Measurements from ENCODE around the gene GAL3ST1. TPM values are rescaled to one million over a fixed set of nuclear protein-coding genes. Genes with fewer than 3 reads are reported as not detected.

GAL3ST1 gene
- polyA plus RNA-seq, 1 of the 3 experiments (the other 2 are of a cell fraction), result not detected

DNA sequence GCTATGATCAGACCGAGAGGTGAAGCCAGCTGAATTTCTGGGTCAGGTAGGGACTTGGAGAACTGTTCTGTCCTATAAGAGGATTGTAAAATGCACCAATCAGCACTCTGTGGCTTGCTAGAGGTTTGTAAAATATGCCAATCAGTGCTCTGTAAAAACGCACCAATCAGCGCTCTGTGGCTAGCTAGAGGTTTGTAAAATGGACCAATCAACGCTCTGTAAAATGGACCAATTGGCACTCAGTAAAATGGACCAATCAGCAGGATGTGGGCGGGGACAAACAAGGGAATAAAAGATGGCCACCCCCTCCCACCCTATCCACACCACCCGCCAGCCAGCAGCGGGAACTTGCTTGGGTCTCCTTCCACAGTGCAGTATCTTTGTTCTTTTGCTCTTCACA, 62.6 kb downstream of the GAL3ST1 start (continued):
- TF ChIP-seq, protein P1, sequence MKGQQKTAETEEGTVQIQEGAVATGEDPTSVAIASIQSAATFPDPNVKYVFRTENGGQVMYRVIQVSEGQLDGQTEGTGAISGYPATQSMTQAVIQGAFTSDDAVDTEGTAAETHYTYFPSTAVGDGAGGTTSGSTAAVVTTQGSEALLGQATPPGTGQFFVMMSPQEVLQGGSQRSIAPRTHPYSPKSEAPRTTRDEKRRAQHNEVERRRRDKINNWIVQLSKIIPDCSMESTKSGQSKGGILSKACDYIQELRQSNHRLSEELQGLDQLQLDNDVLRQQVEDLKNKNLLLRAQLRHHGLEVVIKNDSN (IDR thresholded peaks at IDR 0.05; ENCODE audit: borderline replicate concordance, low read depth), result no peak

DNA sequence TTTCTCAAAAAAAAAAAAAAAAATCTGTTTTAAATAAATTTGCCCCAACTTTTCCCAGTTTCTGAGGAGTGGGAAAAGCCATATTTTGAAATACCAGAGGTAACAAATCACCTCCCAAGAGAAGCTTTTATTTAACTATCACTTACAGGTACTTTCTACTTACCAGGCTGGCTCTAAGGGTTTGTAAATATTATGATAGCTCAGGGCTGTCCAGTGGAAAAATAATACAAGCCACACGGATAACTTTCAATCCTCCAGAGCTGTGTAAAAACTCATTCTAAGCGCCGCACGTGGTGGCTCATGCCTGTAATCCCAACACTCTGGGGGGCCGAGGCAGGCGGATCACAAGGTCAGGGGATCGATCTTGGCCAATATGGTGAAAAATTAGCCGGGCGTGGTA, 63.4 kb downstream of the GAL3ST1 start:
- Histone ChIP-seq H3K4me2 (no peak overlapping the region), H4K20me1 (ENCODE audit: insufficient read depth) (no peaks in the 10 kb centered on the region), H3F3A (replicated peaks; ENCODE audit: insufficient read depth) (no peaks in the 10 kb centered on the region), H3K9me3 (no peaks in the 10 kb centered on the region), H3K79me2 (ENCODE audit: insufficient read depth) (no peaks in the 10 kb centered on the region), H3K27me3 (ENCODE audit: insufficient read depth) (peaks cover 7% of the 10 kb centered on the region; the same call in 1 of the 2 replicates), H3K27ac (ENCODE audit: low read depth in 2 of 2, low read length in 1 of 2) (no peak overlapping the region), H2AFZ (ENCODE audit: low read depth) (no peak overlapping the region), H3K4me3 (ENCODE audit: low read depth in 2 of 2, low read length in 1 of 2) (no peak overlapping the region), H3K4me1 (ENCODE audit: control insufficient read depth in 1 of 2, insufficient read depth in 2 of 2, low read depth in 1 of 2, low read length in 1 of 2) (peaks cover 0 to 3% of the 10 kb centered on the region in 2 experiments; a peak in 1 of 4 replicates), H3K9me2 (no peaks in the 10 kb centered on the region), H3K9ac (no peak overlapping the region), H3K36me3 (replicated peaks in 1 of 2; ENCODE audit: control insufficient read depth in 1 of 2, insufficient read depth in 2 of 2, low read length in 1 of 2) (no peaks in the 10 kb centered on the region)
- ChIA-PET CTCF (interaction anchor here (1.1 kb wide), 1 partner anchor 9 kb away, joined by 3 read pairs; no protein-coding TSS in a partner anchor), POLR2A (no interaction called here)
- 72% methylated on average over 9 of the region's 9 CpGs for WGBS (ENCODE audit: low lambda C conversion rate)
- DNase-seq, result no peak
- TF ChIP-seq GABPA (IDR thresholded peaks at IDR 0.05; ENCODE audit: low read depth) (no peak), JUND (IDR thresholded peaks at IDR 0.05) (no peak), TAF1 (IDR thresholded peaks at IDR 0.05; ENCODE audit: borderline replicate concordance, low read depth, low read length) (no peak), FOXJ3 (CRISPR knock-in tag; IDR thresholded peaks at IDR 0.05) (no peak)
- TF ChIP-seq, protein P1 (IDR thresholded peaks at IDR 0.05; ENCODE audit: borderline replicate concordance, low read depth), result no peak
- TF ChIP-seq, protein P2, sequence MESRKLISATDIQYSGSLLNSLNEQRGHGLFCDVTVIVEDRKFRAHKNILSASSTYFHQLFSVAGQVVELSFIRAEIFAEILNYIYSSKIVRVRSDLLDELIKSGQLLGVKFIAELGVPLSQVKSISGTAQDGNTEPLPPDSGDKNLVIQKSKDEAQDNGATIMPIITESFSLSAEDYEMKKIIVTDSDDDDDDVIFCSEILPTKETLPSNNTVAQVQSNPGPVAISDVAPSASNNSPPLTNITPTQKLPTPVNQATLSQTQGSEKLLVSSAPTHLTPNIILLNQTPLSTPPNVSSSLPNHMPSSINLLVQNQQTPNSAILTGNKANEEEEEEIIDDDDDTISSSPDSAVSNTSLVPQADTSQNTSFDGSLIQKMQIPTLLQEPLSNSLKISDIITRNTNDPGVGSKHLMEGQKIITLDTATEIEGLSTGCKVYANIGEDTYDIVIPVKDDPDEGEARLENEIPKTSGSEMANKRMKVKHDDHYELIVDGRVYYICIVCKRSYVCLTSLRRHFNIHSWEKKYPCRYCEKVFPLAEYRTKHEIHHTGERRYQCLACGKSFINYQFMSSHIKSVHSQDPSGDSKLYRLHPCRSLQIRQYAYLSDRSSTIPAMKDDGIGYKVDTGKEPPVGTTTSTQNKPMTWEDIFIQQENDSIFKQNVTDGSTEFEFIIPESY (IDR thresholded peaks at IDR 0.05; ENCODE audit: borderline replicate concordance, low read depth), result no peak
- TF ChIP-seq, protein P3, sequence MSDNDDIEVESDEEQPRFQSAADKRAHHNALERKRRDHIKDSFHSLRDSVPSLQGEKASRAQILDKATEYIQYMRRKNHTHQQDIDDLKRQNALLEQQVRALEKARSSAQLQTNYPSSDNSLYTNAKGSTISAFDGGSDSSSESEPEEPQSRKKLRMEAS (IDR thresholded peaks at IDR 0.05; ENCODE audit: low read depth), result no peak
- TF ChIP-seq, protein P4, sequence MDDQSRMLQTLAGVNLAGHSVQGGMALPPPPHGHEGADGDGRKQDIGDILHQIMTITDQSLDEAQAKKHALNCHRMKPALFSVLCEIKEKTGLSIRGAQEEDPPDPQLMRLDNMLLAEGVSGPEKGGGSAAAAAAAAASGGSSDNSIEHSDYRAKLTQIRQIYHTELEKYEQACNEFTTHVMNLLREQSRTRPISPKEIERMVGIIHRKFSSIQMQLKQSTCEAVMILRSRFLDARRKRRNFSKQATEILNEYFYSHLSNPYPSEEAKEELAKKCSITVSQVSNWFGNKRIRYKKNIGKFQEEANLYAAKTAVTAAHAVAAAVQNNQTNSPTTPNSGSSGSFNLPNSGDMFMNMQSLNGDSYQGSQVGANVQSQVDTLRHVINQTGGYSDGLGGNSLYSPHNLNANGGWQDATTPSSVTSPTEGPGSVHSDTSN (IDR thresholded peaks at IDR 0.05), result no peak

DNA sequence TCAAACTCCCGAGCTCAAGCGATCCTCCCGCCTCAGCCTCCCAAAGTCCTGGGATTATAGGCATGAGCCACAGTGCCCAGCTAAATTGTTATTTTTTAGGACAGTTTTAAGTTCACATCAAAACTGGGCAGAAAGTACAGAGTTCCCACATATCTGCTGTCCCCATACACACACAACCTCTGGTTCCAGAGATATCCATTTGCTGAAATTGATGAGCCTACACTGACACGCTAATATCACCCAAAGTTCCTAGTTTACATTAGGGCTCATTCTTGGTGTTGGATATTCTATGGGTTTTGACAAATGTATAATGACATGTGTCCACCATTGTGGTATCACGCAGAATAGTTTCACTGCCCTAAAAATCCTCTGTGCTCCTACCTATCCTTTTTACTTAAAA, 66.2 kb downstream of the GAL3ST1 start:
- no peak for DNase-seq
- TF ChIP-seq MEF2A (IDR thresholded peaks at IDR 0.05; ENCODE audit: borderline replicate concordance, low read depth), result no peak
- TF ChIP-seq, protein P4 (IDR thresholded peaks at IDR 0.05), result no peak
- TF ChIP-seq, protein P5, sequence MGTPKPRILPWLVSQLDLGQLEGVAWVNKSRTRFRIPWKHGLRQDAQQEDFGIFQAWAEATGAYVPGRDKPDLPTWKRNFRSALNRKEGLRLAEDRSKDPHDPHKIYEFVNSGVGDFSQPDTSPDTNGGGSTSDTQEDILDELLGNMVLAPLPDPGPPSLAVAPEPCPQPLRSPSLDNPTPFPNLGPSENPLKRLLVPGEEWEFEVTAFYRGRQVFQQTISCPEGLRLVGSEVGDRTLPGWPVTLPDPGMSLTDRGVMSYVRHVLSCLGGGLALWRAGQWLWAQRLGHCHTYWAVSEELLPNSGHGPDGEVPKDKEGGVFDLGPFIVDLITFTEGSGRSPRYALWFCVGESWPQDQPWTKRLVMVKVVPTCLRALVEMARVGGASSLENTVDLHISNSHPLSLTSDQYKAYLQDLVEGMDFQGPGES (IDR thresholded peaks at IDR 0.05; ENCODE audit: low read depth, low read length), result no peak
- no peak for TF ChIP-seq RAD21 (IDR thresholded peaks at IDR 0.05; ENCODE audit: low read length)
- no peak for TF ChIP-seq GATA2 (CRISPR knock-in tag; IDR thresholded peaks at IDR 0.05)
- TF ChIP-seq TCF12 (IDR thresholded peaks at IDR 0.05), result no peak
- no peak for TF ChIP-seq NFIC (IDR thresholded peaks at IDR 0.05; ENCODE audit: borderline replicate concordance)
- no peak overlapping the region for H2AFZ ChIP-seq (ENCODE audit: low read depth)
- H3K4me2 ChIP-seq, result no peak overlapping the region
- H3K27ac ChIP-seq (ENCODE audit: low read depth in 2 of 2, low read length in 1 of 2), result no peak overlapping the region
- no peaks in the 10 kb centered on the region for H3K36me3 ChIP-seq (replicated peaks in 1 of 2; ENCODE audit: control insufficient read depth in 1 of 2, insufficient read depth in 2 of 2, low read length in 1 of 2)
- no peaks in the 10 kb centered on the region for H3F3A ChIP-seq (replicated peaks; ENCODE audit: insufficient read depth)
- H3K4me1 ChIP-seq (ENCODE audit: control insufficient read depth in 1 of 2, insufficient read depth in 2 of 2, low read depth in 1 of 2, low read length in 1 of 2), result peaks cover 0 to 3% of the 10 kb centered on the region in 2 experiments; a peak in 1 of 4 replicates
- 88% methylated on average over 5 of the region's 5 CpGs for WGBS (ENCODE audit: low lambda C conversion rate)
- peaks cover 7% of the 10 kb centered on the region; the same call in 1 of the 2 replicates for H3K27me3 ChIP-seq (ENCODE audit: insufficient read depth)
- CTCF ChIA-PET, result interaction anchor here (0.9 to 1.0 kb wide), 2 partner anchors 23 to 59 kb away, joined by 3 to 4 read pairs; no protein-coding TSS in a partner anchor
- no peak overlapping the region for H3K4me3 ChIP-seq (ENCODE audit: low read depth in 2 of 2, low read length in 1 of 2)
- POLR2A ChIA-PET, result no interaction called here
- H3K79me2 ChIP-seq (ENCODE audit: insufficient read depth), result no peaks in the 10 kb centered on the region
- no peaks in the 10 kb centered on the region for H3K9me2 ChIP-seq
- no peaks in the 10 kb centered on the region for H4K20me1 ChIP-seq (ENCODE audit: insufficient read depth)
- no peaks in the 10 kb centered on the region for H3K9me3 ChIP-seq
- no peak overlapping the region for H3K9ac ChIP-seq
